ENCODE measurements around the gene CDH1.
"Not testable (repeated sequence)": the region's sequence is repeated elsewhere in the genome, so short reads cannot be mapped to it uniquely, and the experiment has no call there.

The CDH1 gene

GRCh38 chr16:68782198-68783174, 45.4 kb downstream of the CDH1 start:
- intact Hi-C loops (cut with DNase I): no loop called here
- no peak for DNase-seq

GRCh38 chr16:68784226-68784625, 47.1 kb downstream of the CDH1 start:
- DNase-seq: peak in 21 of 42 donors; percentile 17 to 86 (median 45)
- intact Hi-C loops (cut with DNase I): no loop called here

GRCh38 chr16:68784721-68785120, 47.6 kb downstream of the CDH1 start:
- DNase-seq: no peak
- intact Hi-C loops (cut with DNase I): no loop called here

GRCh38 chr16:68785715-68786114, 48.6 kb downstream of the CDH1 start:
- intact Hi-C loops (cut with DNase I): no loop called here
- DNase-seq: no peak

GRCh38 chr16:68786685-68787418, 49.8 kb downstream of the CDH1 start:
- intact Hi-C loops (cut with DNase I): no loop called here
- peak; percentile 36 to 96 (median 87) for DNase-seq

- intact Hi-C loops (cut with DNase I): not testable (repeated sequence)
Observed at GRCh38 chr16:68787419-68787807, 50.3 kb downstream of the CDH1 start.

GRCh38 chr16:68790130-68790761, 53.2 kb downstream of the CDH1 start:
- DNase-seq: no peak
- intact Hi-C loops (cut with DNase I): no loop called here

More at GRCh38 chr16:68787419-68787807, 50.3 kb downstream of the CDH1 start:
- not testable (repeated sequence) for DNase-seq

- no peak for DNase-seq
- intact Hi-C loops (cut with DNase I): no loop called here
Observed at GRCh38 chr16:68790944-68791343, 53.9 kb downstream of the CDH1 start.

GRCh38 chr16:68792465-68793324, 55.6 kb downstream of the CDH1 start:
- no peak for DNase-seq
- intact Hi-C loops (cut with DNase I): no loop called here

- DNase-seq: peak in 1 of 42 donors; percentile 35
- intact Hi-C loops (cut with DNase I): no loop called here
Observed at GRCh38 chr16:68793401-68793857, 56.3 kb downstream of the CDH1 start.

GRCh38 chr16:68798398-68798797, 61.3 kb downstream of the CDH1 start:
- no peak for DNase-seq
- intact Hi-C loops (cut with DNase I): no loop called here

GRCh38 chr16:68800257-68800875, 63.3 kb downstream of the CDH1 start:
- intact Hi-C loops (cut with DNase I): loop anchor here (2.0 kb wide), 1 partner anchor 98 kb away; no protein-coding TSS in a partner anchor
- peak in 40 of 42 donors; percentile 12 to 89 (median 66) for DNase-seq

- no peak for DNase-seq
- intact Hi-C loops (cut with DNase I): no loop called here
Observed at GRCh38 chr16:68802190-68802589, 65.1 kb downstream of the CDH1 start.

- intact Hi-C loops (cut with DNase I): no loop called here
- no peak for DNase-seq
Observed at GRCh38 chr16:68806422-68806821, 69.3 kb downstream of the CDH1 start.

- intact Hi-C loops (cut with DNase I): no loop called here
Observed at GRCh38 chr16:68806981-68807380, 69.9 kb downstream of the CDH1 start.

GRCh38 chr16:68814516-68814915, 77.4 kb downstream of the CDH1 start:
- DNase-seq: no peak
- intact Hi-C loops (cut with DNase I): no loop called here

More at GRCh38 chr16:68806981-68807380, 69.9 kb downstream of the CDH1 start:
- no peak for DNase-seq

- no peak for DNase-seq
- intact Hi-C loops (cut with DNase I): no loop called here
Observed at GRCh38 chr16:68823401-68824135, 86.5 kb downstream of the CDH1 start.
